GM18858 (cell line): Measurements from ENCODE around the gene CPED1.
A peak's percentile ranks its signal among the peaks of the same experiment; 100 is the strongest.
"Not testable (repeated sequence)": the region's sequence is repeated elsewhere in the genome, so short reads cannot be mapped to it uniquely, and the experiment has no call there.

Source experiments
- ATAC-seq: cut with Tn5 transposase; IDR thresholded peaks from one replicate; pipeline ENCODE4 v1.9.1; 2021; ENCODE audit not compliant: unreplicated experiment

The CPED1 gene

GRCh38 chr7:120981117-120981516 lies 7.4 kb upstream of the CPED1 start:
- ATAC-seq = no peak

- peak; percentile 46 for ATAC-seq
Observed at GRCh38 chr7:120981888-120982615, 6.5 kb upstream of the CPED1 start.

- ATAC-seq = not testable (repeated sequence)
Observed at GRCh38 chr7:120983592-120983991, 4.9 kb upstream of the CPED1 start.

- ATAC-seq = no peak
Observed at GRCh38 chr7:120984406-120984805, 4.1 kb upstream of the CPED1 start.

GRCh38 chr7:120985130-120985758 lies 3.3 kb upstream of the CPED1 start:
- ATAC-seq = no peak

- ATAC-seq = no peak
Observed at GRCh38 chr7:120985839-120986238, 2.7 kb upstream of the CPED1 start.

- no peak for ATAC-seq
Observed at GRCh38 chr7:120986650-120987049, 1.9 kb upstream of the CPED1 start.

- no peak for ATAC-seq
Observed at GRCh38 chr7:120987280-120987679, 1.2 kb upstream of the CPED1 start.

GRCh38 chr7:120987683-120988590 lies 574 bp upstream of the CPED1 start:
- peak; percentile 94 for ATAC-seq

- no peak for ATAC-seq
Observed at GRCh38 chr7:120989257-120990220, 1.0 kb downstream of the CPED1 start.

- no peak for ATAC-seq
Observed at GRCh38 chr7:120990468-120991118, 2.1 kb downstream of the CPED1 start.

- ATAC-seq = no peak
Observed at GRCh38 chr7:120991161-120991560, 2.6 kb downstream of the CPED1 start.

GRCh38 chr7:120991581-120991980 lies 3.1 kb downstream of the CPED1 start:
- ATAC-seq = no peak

- ATAC-seq = no peak
Observed at GRCh38 chr7:120992272-120992964, 3.9 kb downstream of the CPED1 start.

GRCh38 chr7:120992965-120993494 lies 4.5 kb downstream of the CPED1 start:
- ATAC-seq = no peak

- ATAC-seq = no peak
Observed at GRCh38 chr7:120993553-120994191, 5.2 kb downstream of the CPED1 start.

- no peak for ATAC-seq
Observed at GRCh38 chr7:120994512-120995410, 6.2 kb downstream of the CPED1 start.

GRCh38 chr7:120995654-120996053 lies 7.1 kb downstream of the CPED1 start:
- ATAC-seq = no peak
